ENCODE results near the gene RETREG2. TPM values are rescaled to one million over a fixed set of nuclear protein-coding genes. Genes with fewer than 3 reads are reported as not detected.

Gene RETREG2
- total RNA-seq, result 49.7 TPM in 2 replicates

GRCh38 chr2:219177552-219178376 lies at the start of gene RETREG2:
Gene RETREG2, plus strand, starts transcription at chr2:219178275. Its CDS starts 78 bp downstream, at chr2:219178353.

GRCh38 chr2:219160186-219161017 lies 17.7 kb upstream of the RETREG2 start, which contains the start of gene NHEJ1:
Gene NHEJ1, minus strand, starts transcription at chr2:219160815. Its CDS starts 2,453 bp downstream, at chr2:219158362.

GRCh38 chr2:219169930-219170654 lies 8.0 kb upstream of the RETREG2 start, which contains the start of gene SLC23A3:
Gene SLC23A3, minus strand, starts transcription at chr2:219170029. Its CDS starts 45 bp downstream, at chr2:219169984.

GRCh38 chr2:219176818-219177551 lies 1.1 kb upstream of the RETREG2 start, which contains the start of gene CNPPD1:
Gene CNPPD1, minus strand, starts transcription at chr2:219176925. Its CDS starts 97 bp downstream, at chr2:219176828.

GRCh38 chr2:219206328-219207133 lies 28.5 kb downstream of the RETREG2 start, which contains the start of gene ZFAND2B:
Gene ZFAND2B, plus strand, starts transcription at chr2:219206782. Its CDS starts 206 bp downstream, at chr2:219206988.

GRCh38 chr2:219218732-219219701 lies 40.9 kb downstream of the RETREG2 start, which contains the start of gene ABCB6:
Gene ABCB6, minus strand, starts transcription at chr2:219218958. Its CDS starts 285 bp downstream, at chr2:219218673.

GRCh38 chr2:219229305-219230058 lies 51.4 kb downstream of the RETREG2 start, which contains the start of the genes ANKZF1 and ATG9A:
Gene ANKZF1, plus strand, starts transcription at chr2:219229806. Its CDS starts 452 bp downstream, at chr2:219230258.
Gene ATG9A, minus strand, starts transcription at chr2:219229636. Its CDS starts 1,612 bp downstream, at chr2:219228024.

Other genes with a start within 250 kb of the RETREG2 start
- gene CDK5R2, start 218.6 kb upstream of the RETREG2 start, total RNA-seq, result not detected in 2 replicates
- gene FEV, start 193.1 kb upstream of the RETREG2 start, total RNA-seq, result not detected in 2 replicates
- not detected in 2 replicates for gene CRYBA2, start 184.9 kb upstream of the RETREG2 start, total RNA-seq
- gene CFAP65, start 136.8 kb upstream of the RETREG2 start, total RNA-seq, result not detected in 2 replicates
- gene IHH, start 117.4 kb upstream of the RETREG2 start, total RNA-seq, result not detected in 2 replicates
- gene NHEJ1, start 17.5 kb upstream of the RETREG2 start, total RNA-seq, result 14.9 and 24.1 TPM in 2 replicates
- gene SLC23A3, start 8.2 kb upstream of the RETREG2 start, total RNA-seq, result 0.81 and 4.5 TPM in 2 replicates
- gene CNPPD1, start 1.4 kb upstream of the RETREG2 start, total RNA-seq, result 21.4 and 39.2 TPM in 2 replicates
- gene ZFAND2B, start 28.5 kb downstream of the RETREG2 start, total RNA-seq, result 21.0 and 22.2 TPM in 2 replicates
- 31.4 and 45.8 TPM in 2 replicates for gene ABCB6, start 40.7 kb downstream of the RETREG2 start, total RNA-seq
- 36.8 and 60.8 TPM in 2 replicates for gene ATG9A, start 51.4 kb downstream of the RETREG2 start, total RNA-seq
- 19.3 and 23.1 TPM in 2 replicates for gene ANKZF1, start 51.5 kb downstream of the RETREG2 start, total RNA-seq
- gene GLB1L, start 67.2 kb downstream of the RETREG2 start, total RNA-seq, result 4.2 and 6.6 TPM in 2 replicates
- 16.5 and 21.8 TPM in 2 replicates for gene STK16, start 67.2 kb downstream of the RETREG2 start, total RNA-seq
- gene TUBA4B, start 75.0 kb downstream of the RETREG2 start, total RNA-seq, result not detected in 2 replicates
- 9.0 and 18.1 TPM in 2 replicates for gene TUBA4A, start 75.6 kb downstream of the RETREG2 start, total RNA-seq
- gene DNAJB2, start 101.1 kb downstream of the RETREG2 start, total RNA-seq, result 18.0 and 40.7 TPM in 2 replicates
- 0.16 TPM in 1 of 2 replicates, not detected in the other for gene PTPRN, start 131.1 kb downstream of the RETREG2 start, total RNA-seq
- gene RESP18, start 154.5 kb downstream of the RETREG2 start, total RNA-seq, result not detected in 2 replicates
- gene DNPEP, start 209.6 kb downstream of the RETREG2 start, total RNA-seq, result 40.3 and 51.7 TPM in 2 replicates
- not detected in 2 replicates for gene DES, start 240.1 kb downstream of the RETREG2 start, total RNA-seq

Data from bladder microvascular endothelial cell (primary cell).